LHCN-M2 (cell line): ENCODE measurements around the gene SEMA3A. TPM values are rescaled to one million over a fixed set of nuclear protein-coding genes. Genes with fewer than 3 reads are reported as not detected.
A peak's percentile ranks its signal among the peaks of the same experiment; 100 is the strongest.

ENCODE experiments used
- DNase-seq: peaks from one replicate; pipeline ENCODE4 v3.0.0-alpha.2; 2012; ENCODE audit warnings: low read depth
- total RNA-seq: library from RNA; depleted of rRNA; stranded (reverse); fragments of >200 nt; gene quantifications from 2 replicates; pipeline ENCODE4 v1.2.3, GENCODE V29; 2014

The SEMA3A gene
- total RNA-seq, 1 experiment from 2014 or later, result 11.8 TPM

DNA sequence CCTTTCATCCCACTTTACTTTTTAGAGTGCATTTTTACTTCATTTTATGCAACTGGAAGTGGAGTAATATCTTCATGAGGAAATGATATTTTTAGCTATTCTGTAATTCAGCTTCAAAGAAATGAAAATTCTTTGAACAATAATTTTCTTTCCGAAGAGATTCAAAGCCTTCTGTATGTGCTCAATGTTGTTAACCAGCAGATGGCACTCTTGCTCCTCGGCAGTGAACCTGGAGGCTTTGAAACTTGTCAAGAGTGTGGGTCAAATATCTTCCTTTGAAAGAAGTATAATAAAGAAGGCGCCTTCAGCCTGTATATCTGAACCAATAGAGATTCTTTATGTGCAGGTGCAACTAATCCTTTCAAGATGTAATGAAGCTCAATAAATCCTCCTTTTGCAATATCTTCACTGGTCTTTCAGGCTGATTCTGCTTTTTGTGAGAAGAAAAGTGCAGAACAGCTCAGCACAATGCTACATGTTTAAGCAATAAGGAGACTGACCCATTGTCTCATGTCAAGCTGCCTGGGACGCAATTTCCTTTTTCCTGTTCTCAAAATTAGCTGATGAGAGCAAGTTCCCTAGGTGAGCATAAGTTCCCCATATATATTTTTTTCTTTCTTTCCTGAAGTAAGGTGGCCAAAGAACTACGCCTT lies 258.4 kb downstream of the SEMA3A start:
- peak; percentile 75 for DNase-seq

DNA sequence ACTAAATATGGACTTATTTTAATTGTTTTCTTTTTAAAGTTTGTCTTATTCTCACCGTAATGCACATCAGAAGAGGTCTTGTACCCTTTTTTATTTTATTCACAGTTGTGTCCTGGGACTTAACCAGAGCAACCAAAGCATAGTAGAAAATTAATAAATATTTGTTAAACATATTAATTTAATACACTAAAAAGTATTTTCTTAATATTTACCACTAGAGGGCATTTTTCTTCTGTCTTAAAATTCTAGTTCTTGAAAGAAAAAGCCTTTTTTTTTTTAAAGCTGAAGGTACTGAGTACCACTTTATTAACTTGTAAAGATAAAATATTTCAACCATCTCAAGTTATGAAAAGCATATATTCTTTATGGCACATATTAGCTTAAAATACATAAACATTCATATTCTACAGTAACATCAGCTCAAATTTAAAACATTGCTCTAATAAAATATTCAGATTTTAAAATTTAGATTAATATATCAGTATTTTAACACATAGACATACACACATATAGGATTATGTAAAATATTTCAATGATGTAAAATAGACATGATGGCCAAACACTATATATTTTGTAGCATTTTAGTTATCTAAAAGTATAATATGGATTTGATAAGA lies 260.4 kb downstream of the SEMA3A start:
- DNase-seq, result no peak

DNA sequence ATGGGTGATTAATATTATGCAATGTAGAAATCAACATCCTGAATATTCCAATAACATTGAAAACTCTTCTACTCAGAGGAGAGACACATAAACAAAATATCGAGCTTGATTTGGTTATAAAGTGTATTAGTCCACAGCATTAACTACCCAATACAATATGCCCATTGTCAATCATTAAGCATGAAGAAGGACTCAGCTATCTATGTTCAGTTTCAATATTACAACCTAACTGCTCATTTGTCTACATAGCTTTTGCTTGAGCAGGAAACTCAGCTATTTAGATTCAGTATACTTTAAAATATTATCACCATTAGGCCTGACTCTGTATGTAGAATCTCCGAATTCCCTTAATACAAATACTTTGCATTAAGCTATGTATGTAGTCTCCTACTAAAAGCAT lies 262.6 kb downstream of the SEMA3A start:
- no peak for DNase-seq

DNA sequence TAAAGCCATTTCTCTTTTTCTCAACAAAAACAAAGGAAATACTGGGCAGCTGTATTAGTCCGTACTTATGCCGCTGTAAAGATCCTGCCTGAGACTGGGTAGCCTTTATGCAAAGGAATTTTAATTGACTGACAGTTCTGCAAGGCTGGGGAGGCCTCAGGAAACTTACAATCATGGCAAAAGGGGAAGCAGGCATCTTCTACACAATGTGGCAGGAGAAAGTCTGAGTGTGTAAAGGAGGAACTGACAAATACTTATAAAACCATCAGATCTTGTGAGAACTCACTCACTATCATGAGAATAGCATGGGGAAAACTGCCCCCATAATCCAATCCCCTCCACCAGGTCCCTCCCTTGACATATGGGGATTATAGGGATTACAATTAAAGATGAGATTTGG lies 264.3 kb downstream of the SEMA3A start:
- no peak for DNase-seq

DNA sequence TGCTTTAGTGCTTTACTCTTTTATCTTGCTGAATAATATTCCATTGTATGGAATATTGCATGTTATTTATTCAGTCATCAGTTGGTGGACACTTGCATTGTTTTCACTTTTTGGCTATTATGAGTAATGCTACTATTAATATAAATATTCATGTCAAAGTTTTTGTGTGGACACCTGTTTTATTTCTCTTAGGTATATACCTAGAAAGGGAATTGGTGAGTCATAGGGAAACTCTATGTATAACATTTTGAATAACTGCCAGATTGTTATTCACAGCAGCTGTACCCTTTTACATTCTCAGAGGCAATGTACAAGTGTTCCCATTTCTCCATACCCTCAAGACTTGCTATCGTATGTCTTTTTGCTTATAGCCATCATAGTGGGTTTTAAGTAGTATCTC lies 268.7 kb downstream of the SEMA3A start:
- no peak for DNase-seq

DNA sequence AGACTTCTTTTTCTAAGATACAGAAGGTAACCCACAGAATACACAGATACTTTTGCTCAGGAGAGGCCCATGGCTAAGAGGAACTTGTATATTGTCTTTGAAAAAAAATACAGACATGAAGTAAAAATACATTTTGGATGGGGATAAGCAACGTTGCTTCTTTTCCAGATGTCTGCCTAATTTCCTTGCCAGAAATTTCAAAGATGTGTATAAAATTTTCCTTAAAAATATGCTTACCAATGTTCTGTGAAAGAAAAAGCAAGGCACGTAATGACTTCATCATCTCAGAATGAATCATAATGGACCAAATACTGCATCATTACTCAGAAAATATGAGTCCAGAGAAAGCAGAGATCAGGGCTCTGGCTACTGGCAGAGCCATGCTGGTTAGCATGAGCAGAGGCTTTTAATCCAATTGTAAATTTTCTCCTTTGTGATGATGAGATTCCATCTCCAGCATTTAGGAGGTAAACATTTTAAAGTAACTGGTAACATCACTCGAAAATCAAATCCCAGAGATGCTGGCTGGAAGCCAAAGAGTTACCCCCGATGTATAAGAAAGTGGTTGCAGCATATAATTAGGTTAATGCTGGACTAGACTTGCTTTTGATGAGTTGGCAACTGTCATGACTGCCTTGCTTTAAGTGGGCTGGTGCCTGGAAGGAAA lies 272.5 kb downstream of the SEMA3A start:
- peak; percentile 47 for DNase-seq

DNA sequence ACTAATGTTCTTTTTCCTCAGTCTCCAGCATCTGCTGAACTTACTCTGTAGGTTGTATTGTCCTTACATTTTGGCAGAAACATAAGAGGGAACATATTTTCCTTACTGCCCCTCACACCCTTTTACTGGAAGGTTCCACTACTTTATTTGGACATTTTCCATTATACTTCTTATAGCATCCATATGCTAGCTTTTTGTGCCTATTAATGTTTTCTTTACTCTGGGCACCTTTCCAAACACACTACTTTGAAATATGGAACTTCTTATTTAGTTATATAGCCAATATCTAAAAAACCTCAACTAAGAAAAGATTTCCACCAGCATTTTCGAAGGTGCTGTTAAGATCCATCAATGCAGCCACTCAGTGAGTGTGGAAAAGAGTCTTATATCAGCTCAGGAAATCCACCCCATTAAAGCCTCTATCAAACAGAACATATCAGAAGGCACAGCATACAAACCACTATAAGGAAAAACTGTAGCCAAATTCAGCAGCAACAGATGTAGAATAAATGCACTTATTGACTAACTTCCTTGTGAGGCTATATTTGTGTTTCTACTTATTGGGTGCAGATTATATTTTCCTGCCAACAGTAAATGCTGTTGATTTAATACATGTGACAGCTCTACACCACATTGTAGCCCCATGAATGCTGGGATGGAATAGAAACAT lies 273.2 kb downstream of the SEMA3A start:
- no peak for DNase-seq

DNA sequence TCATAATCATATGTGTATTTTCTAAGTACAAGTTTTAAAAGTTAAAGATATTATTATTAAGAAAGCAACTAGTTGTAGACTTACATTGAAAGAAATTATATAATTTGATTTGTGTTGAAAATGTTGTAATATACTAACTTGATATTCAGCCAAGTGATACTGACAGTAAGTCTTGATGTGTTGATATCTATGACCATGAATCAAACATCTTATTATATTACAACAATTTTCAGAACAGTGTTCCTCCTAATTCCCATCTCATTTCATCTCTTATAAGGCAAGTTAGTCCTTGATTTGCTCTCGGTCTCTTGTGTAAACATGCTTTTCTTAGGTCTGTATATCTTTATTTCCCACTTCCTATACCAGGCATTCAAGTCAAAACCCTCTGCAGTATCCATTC lies 276.4 kb downstream of the SEMA3A start:
- DNase-seq, result no peak

DNA sequence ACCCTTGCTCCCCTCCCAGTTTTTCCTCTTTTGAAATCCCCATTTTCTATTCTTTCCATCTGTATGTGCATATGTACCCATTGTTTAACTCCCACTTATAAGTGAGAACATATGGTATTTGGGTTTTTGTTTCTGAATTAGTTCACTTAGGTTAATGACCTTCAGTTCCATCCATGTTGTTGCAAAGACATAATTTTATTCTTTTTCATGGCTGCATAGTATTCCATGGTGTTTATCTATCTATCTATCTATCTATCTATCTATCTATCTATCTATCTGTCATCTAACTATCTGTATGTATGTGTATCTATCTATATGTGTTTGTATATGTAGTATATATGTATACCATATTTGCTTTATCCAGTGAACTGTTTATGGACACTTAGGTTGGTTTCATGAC lies 281.4 kb downstream of the SEMA3A start:
- DNase-seq, result no peak

DNA sequence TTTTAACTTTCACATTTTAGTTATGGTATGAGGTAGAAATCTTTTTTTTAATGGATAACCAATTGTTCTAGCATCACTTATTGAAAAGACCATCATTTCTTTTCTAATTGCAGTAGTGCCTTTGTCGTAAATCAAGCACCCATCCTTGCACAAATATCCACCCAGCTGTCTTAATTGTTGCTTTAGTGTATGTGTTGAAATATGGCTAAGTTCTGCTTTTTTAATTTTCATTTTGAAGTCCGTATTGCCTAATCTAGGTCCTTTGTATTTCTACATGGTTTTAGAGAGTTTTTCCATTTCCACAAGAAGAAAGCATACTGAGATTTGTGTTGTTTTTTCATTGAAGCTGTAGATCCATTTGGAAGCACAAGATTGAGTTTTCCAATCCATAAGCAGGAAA lies 286.1 kb downstream of the SEMA3A start:
- DNase-seq, result no peak
